Erythroblast (primary cell): ENCODE results near the gene BRIP1.

ENCODE experiments used
- GATA1 ChIP-seq: IDR thresholded peaks from 2 replicates; pipeline ENCODE4 v1.6.1; 2011; ENCODE audit warnings: low read depth, mild to moderate bottlenecking, control low read depth, low read length, moderate library complexity
- POLR2A ChIP-seq: IDR thresholded peaks from 2 replicates; pipeline ENCODE4 v1.6.1; 2011; ENCODE audit warnings: mild to moderate bottlenecking, low read length

DNA sequence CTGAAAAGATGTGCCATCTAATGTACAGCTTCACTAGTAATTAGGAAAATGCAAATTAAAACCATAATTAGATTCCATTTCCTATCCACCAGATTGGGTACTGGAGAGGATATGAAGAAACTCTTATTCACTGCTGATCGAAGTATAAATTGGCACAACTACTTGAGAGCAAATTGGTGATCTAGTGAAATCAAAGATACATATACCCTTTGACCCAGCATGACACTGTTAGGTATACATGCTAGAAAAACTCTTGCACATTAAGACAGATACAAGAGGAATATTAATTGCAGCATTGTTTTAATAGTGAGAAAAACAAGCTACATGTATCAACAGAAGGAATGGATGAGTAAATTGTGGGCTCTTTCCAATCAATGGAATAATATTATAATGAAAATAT lies 48.8 kb downstream of the BRIP1 start:
- no peak for TF ChIP-seq POLR2A
- TF ChIP-seq GATA1: no peak
